K562 (cell line): ENCODE measurements around the gene PRSS8. TPM values are rescaled to one million over a fixed set of nuclear protein-coding genes. Genes with fewer than 3 reads are reported as not detected.

ENCODE experiments used
- ESRRA ChIP-seq: fragments of 450-650 bp; IDR thresholded peaks from 2 replicates; pipeline ENCODE4 v1.6.1; 2014; ENCODE audit warnings: low read depth, mild to moderate bottlenecking, moderate library complexity, borderline replicate concordance
- EWSR1 ChIP-seq: fragments of 450-650 bp; IDR thresholded peaks from 2 replicates; pipeline ENCODE4 v1.6.1; 2018; ENCODE audit warnings: borderline replicate concordance, mild to moderate bottlenecking, low read depth, moderate library complexity; ENCODE audit not compliant: partially characterized antibody
- KAT2B ChIP-seq: IDR thresholded peaks from one replicate; pipeline ENCODE4 v1.6.1; 2012; ENCODE audit warnings: low read depth, mild to moderate bottlenecking, control low read depth, inconsistent platforms, low read length, moderate library complexity
- KAT7 ChIP-seq: sonication (generic); formaldehyde crosslinking; IDR thresholded peaks from 2 replicates; pipeline ENCODE4 v1.8.0; 2022; ENCODE audit warnings: missing genetic modification reagents, mild to moderate bottlenecking, borderline replicate concordance
- MTA3 ChIP-seq: fragments of 450-650 bp; formaldehyde crosslinking; IDR thresholded peaks from 2 replicates; pipeline ENCODE4 v1.6.1; 2017; ENCODE audit warnings: mild to moderate bottlenecking, borderline replicate concordance
- POU5F1 ChIP-seq: fragments of 150-350 bp; IDR thresholded peaks from 2 replicates; pipeline ENCODE4 v1.6.1; 2014; ENCODE audit warnings: borderline replicate concordance, low read length, low read depth, mild to moderate bottlenecking; ENCODE audit not compliant: partially characterized antibody
- RCOR1 ChIP-seq, 2 experiments: IDR thresholded peaks; 2 replicates each; pipeline ENCODE4 v1.6.1; 2012; ENCODE audit warnings: low read depth in 2 of 2, low read length in 2 of 2, borderline replicate concordance in 1 of 2, improper control_type of control experiment in 1 of 2
- SAFB ChIP-seq: fragments of 200-400 bp; formaldehyde crosslinking; IDR thresholded peaks from 2 replicates; pipeline ENCODE4 v1.6.1; 2017; ENCODE audit warnings: low read depth, low read length, borderline replicate concordance
- SAP30 ChIP-seq: fragments of 200-600 bp; sonication (generic); IDR thresholded peaks from 2 replicates; pipeline ENCODE4 v1.6.1; 2012; ENCODE audit warnings: borderline replicate concordance, low read depth, mild to moderate bottlenecking, moderate library complexity, low read length, control low read depth, inconsistent platforms; ENCODE audit not compliant: insufficient read depth, poor library complexity, severe bottlenecking
- STAT5A ChIP-seq: IDR thresholded peaks from 2 replicates; pipeline ENCODE4 v1.6.1; 2012; ENCODE audit warnings: low read length, inconsistent platforms, borderline replicate concordance
- TCF7L2 ChIP-seq: fragments of 150-350 bp; IDR thresholded peaks from 2 replicates; pipeline ENCODE4 v1.6.1; 2016; ENCODE audit warnings: low read depth, mild to moderate bottlenecking, low read length, moderate library complexity
- TEAD4 ChIP-seq, 2 experiments: sonication (generic) in 1 of 2; formaldehyde crosslinking in 1 of 2; IDR thresholded peaks; 2 replicates each; pipeline versions ENCODE4 v1.6.1 to v1.8.0; 2012 to 2022; ENCODE audit warnings: borderline replicate concordance in 1 of 2, inconsistent platforms in 1 of 2, low read length in 1 of 2, mild to moderate bottlenecking in 1 of 2, missing genetic modification reagents in 1 of 2
- TFAP4 ChIP-seq: sonication (generic); formaldehyde crosslinking; IDR thresholded peaks from 2 replicates; pipeline ENCODE4 v1.8.0; 2022; ENCODE audit warnings: missing genetic modification reagents, mild to moderate bottlenecking, moderate library complexity, borderline replicate concordance
- TRIM28 ChIP-seq: fragments of 450-650 bp; IDR thresholded peaks from 2 replicates; pipeline ENCODE4 v1.6.1; 2017
- USF1 ChIP-seq: sonication (generic); formaldehyde crosslinking; IDR thresholded peaks from 2 replicates; pipeline ENCODE4 v1.9.0; 2022; ENCODE audit warnings: mild to moderate bottlenecking, missing genetic modification reagents
- ZBTB2 ChIP-seq: fragments of 450-650 bp; IDR thresholded peaks from 2 replicates; pipeline ENCODE4 v1.6.1; 2016; ENCODE audit warnings: antibody characterized with exemption
- ZBTB43 ChIP-seq: sonication (generic); formaldehyde crosslinking; IDR thresholded peaks from 2 replicates; pipeline ENCODE4 v1.8.0; 2023; ENCODE audit warnings: mild to moderate bottlenecking, missing genetic modification reagents
- ZBTB5 ChIP-seq: fragments of 450-650 bp; IDR thresholded peaks from 2 replicates; pipeline ENCODE4 v1.6.1; 2017; ENCODE audit warnings: antibody characterized with exemption
- ZNF197 ChIP-seq: fragments of 200-800 bp; sonication (Bioruptor generic); IDR thresholded peaks from 2 replicates; pipeline ENCODE4 v1.6.1; 2016; ENCODE audit warnings: low read depth, missing genetic modification characterization, missing compliant biosample characterization
- polyA plus RNA-seq, 8 experiments: library from polyadenylated mRNA; depleted of rRNA in 4 of 8; stranded (reverse) in 5 of 8; unstranded in 3 of 8; fragments of >200 nt; fragmentation: Nextera tagmentation in 2 of 8; fragmentation: Illumina TruSeq in 1 of 8; extraction: Ambion mirVana in 2 of 8; extraction: Trizol in 1 of 8; gene quantifications; 2 replicates each; pipeline versions ENCODE4 v1.2.1 to v1.2.3, GENCODE V29; 2011 to 2014; ENCODE audit warnings: inconsistent platforms in 1 of 8, missing spikeins in 1 of 8
- total RNA-seq, 7 experiments: library from RNA; depleted of rRNA in 6 of 7; stranded (reverse); fragments of >200 nt in 6 of 7; fragmentation: Illumina TruSeq in 2 of 7; extraction: Trizol in 2 of 7; gene quantifications; 2 replicates each; pipeline versions ENCODE4 v1.2.1 to v1.2.3, GENCODE V29; 2011 to 2021; ENCODE audit warnings: low replicate concordance in 1 of 7

PRSS8 gene
- total and polyA plus RNA-seq, 9 of the 15 experiments (the other 6 are each of a cell fraction or from before 2014, with no cell fraction given): 0.25 to 3.9 (median 1.3) TPM; not detected in 1

GRCh38 chr16:31094424-31095120, 41.0 kb downstream of the PRSS8 start, which contains the start of gene VKORC1 (continued):
- peak; percentile 88 for TF ChIP-seq MTA3
- TF ChIP-seq STAT5A: no peak
- TF ChIP-seq ZBTB43 (CRISPR knock-in tag): 0 out of 2 replicates have a peak, but pooled peaks have one; percentile 60
- no peak; the same call in none of the 2 replicates for TF ChIP-seq SAFB
- no peak for TF ChIP-seq ZBTB5
- TF ChIP-seq KAT7 (CRISPR knock-in tag): no peak
- peak; percentile 61; the same call in 1 of the 2 replicates for TF ChIP-seq ZBTB2
- TF ChIP-seq KAT2B: no peak
- peak; percentile 56; the same call in 1 of the 2 replicates for TF ChIP-seq TRIM28
- peak; percentile 98 for TF ChIP-seq TFAP4 (CRISPR knock-in tag)
- TF ChIP-seq RCOR1 (IDR thresholded peaks at IDR 0.05; ENCODE audit: borderline replicate concordance in 1 of 2, low read depth in 2 of 2, low read length in 2 of 2): peak in 1 of 2 experiments; percentile 46; a peak in 1 of 4 replicates
- TF ChIP-seq SAP30: peak; percentile 77
- TF ChIP-seq ZNF197: 0 out of 2 replicates have a peak, but pooled peaks have one; percentile 74
- TF ChIP-seq ESRRA: 0 out of 2 replicates have a peak, but pooled peaks have one; percentile 24
- TF ChIP-seq TCF7L2: peak; percentile 44; the same call in 1 of the 2 replicates
- TF ChIP-seq POU5F1: peak; percentile 43
- TF ChIP-seq EWSR1: no peak
- TF ChIP-seq TEAD4 (IDR thresholded peaks at IDR 0.05; ENCODE audit: low read length): peak; percentile 59
- TF ChIP-seq TEAD4 (CRISPR knock-in tag; IDR thresholded peaks at IDR 0.05; ENCODE audit: borderline replicate concordance): peak; percentile 39; the same call in 1 of the 2 replicates
- peak; percentile 55 for TF ChIP-seq USF1
